ENCODE measurements around the gene FAM13C. TPM values are rescaled to one million over a fixed set of nuclear protein-coding genes. Genes with fewer than 3 reads are reported as not detected.
"Not testable (repeated sequence)": the region's sequence is repeated elsewhere in the genome, so short reads cannot be mapped to it uniquely, and the experiment has no call there.

The FAM13C gene
- total RNA-seq, 3 donors from 2014 or later: 6.9 to 17.8 (median 13.9) TPM

GRCh38 chr10:59244871-59245270 is 117.5 kb downstream of the FAM13C start:
- Histone ChIP-seq H3K27me3 (no peaks in the 10 kb centered on the region), H3K9me3 (no peaks in the 10 kb centered on the region), H3K4me3 (no peak overlapping the region), H3K4me1 (no peaks in the 10 kb centered on the region), H3K36me3 (no peaks in the 10 kb centered on the region), H3K27ac (no peak overlapping the region)
- DNase-seq (ENCODE audit: low spot score in 2 of 2): no peak
- intact Hi-C loops (cut with DNase I; ENCODE audit: low total_unique reads): no loop called here
- TF ChIP-seq POLR2AphosphoS5 (IDR thresholded peaks at IDR 0.05) (no peak), CTCF (IDR thresholded peaks at IDR 0.05) (no peak), POLR2A (IDR thresholded peaks at IDR 0.05) (no peak)

GRCh38 chr10:59243611-59244195 is 118.6 kb downstream of the FAM13C start:
- Histone ChIP-seq H3K4me1 (no peaks in the 10 kb centered on the region), H3K27me3 (no peaks in the 10 kb centered on the region), H3K27ac (no peak overlapping the region), H3K4me3 (no peak overlapping the region), H3K9me3 (no peaks in the 10 kb centered on the region), H3K36me3 (no peaks in the 10 kb centered on the region)
- TF ChIP-seq POLR2AphosphoS5 (IDR thresholded peaks at IDR 0.05) (no peak), POLR2A (IDR thresholded peaks at IDR 0.05) (no peak), CTCF (IDR thresholded peaks at IDR 0.05) (no peak)
- DNase-seq (ENCODE audit: low spot score in 2 of 2): no peak
- intact Hi-C loops (cut with DNase I; ENCODE audit: low total_unique reads): no loop called here

- intact Hi-C loops (cut with DNase I; ENCODE audit: low total_unique reads): no loop called here
Measured at GRCh38 chr10:59242991-59243390, 119.4 kb downstream of the FAM13C start.

GRCh38 chr10:59242057-59242456 is 120.3 kb downstream of the FAM13C start:
- Histone ChIP-seq H3K36me3 (no peaks in the 10 kb centered on the region), H3K27me3 (no peaks in the 10 kb centered on the region), H3K9me3 (no peaks in the 10 kb centered on the region), H3K27ac (no peak overlapping the region), H3K4me1 (no peaks in the 10 kb centered on the region), H3K4me3 (no peak overlapping the region)
- no peak for DNase-seq (ENCODE audit: low spot score in 2 of 2)
- no peak for TF ChIP-seq POLR2A (IDR thresholded peaks at IDR 0.05)
- no peak for TF ChIP-seq POLR2AphosphoS5 (IDR thresholded peaks at IDR 0.05)
- no peak for TF ChIP-seq CTCF (IDR thresholded peaks at IDR 0.05)
- intact Hi-C loops (cut with DNase I; ENCODE audit: low total_unique reads): no loop called here

More at GRCh38 chr10:59242991-59243390, 119.4 kb downstream of the FAM13C start:
- no peak for TF ChIP-seq POLR2A (IDR thresholded peaks at IDR 0.05)
- no peak for TF ChIP-seq CTCF (IDR thresholded peaks at IDR 0.05)
- TF ChIP-seq POLR2AphosphoS5 (IDR thresholded peaks at IDR 0.05): no peak
- Histone ChIP-seq H3K27ac (no peak overlapping the region), H3K36me3 (no peaks in the 10 kb centered on the region), H3K4me1 (no peaks in the 10 kb centered on the region), H3K27me3 (no peaks in the 10 kb centered on the region), H3K9me3 (no peaks in the 10 kb centered on the region), H3K4me3 (no peak overlapping the region)
- no peak for DNase-seq (ENCODE audit: low spot score in 2 of 2)

GRCh38 chr10:59240582-59241183 is 121.7 kb downstream of the FAM13C start:
- peak; percentile 48 to 85 (median 74) for TF ChIP-seq CTCF (IDR thresholded peaks at IDR 0.05)
- no peak for TF ChIP-seq POLR2AphosphoS5 (IDR thresholded peaks at IDR 0.05)
- Histone ChIP-seq H3K9me3 (no peaks in the 10 kb centered on the region), H3K27me3 (no peaks in the 10 kb centered on the region), H3K27ac (no peak overlapping the region), H3K4me1 (no peaks in the 10 kb centered on the region), H3K36me3 (no peaks in the 10 kb centered on the region), H3K4me3 (no peak overlapping the region)
- intact Hi-C loops (cut with DNase I; ENCODE audit: low total_unique reads): no loop called here
- DNase-seq (ENCODE audit: low spot score in 2 of 2): no peak

GRCh38 chr10:59239108-59239507 is 123.2 kb downstream of the FAM13C start:
- intact Hi-C loops (cut with DNase I; ENCODE audit: low total_unique reads); H3K27me3 ChIP-seq; H3K9me3 ChIP-seq; H3K36me3 ChIP-seq; H3K4me1 ChIP-seq; H3K4me3 ChIP-seq; H3K27ac ChIP-seq; DNase-seq (ENCODE audit: low spot score in 2 of 2): not testable (repeated sequence)
